Measurements from ENCODE around the gene FXYD6.

FXYD6 gene

DNA sequence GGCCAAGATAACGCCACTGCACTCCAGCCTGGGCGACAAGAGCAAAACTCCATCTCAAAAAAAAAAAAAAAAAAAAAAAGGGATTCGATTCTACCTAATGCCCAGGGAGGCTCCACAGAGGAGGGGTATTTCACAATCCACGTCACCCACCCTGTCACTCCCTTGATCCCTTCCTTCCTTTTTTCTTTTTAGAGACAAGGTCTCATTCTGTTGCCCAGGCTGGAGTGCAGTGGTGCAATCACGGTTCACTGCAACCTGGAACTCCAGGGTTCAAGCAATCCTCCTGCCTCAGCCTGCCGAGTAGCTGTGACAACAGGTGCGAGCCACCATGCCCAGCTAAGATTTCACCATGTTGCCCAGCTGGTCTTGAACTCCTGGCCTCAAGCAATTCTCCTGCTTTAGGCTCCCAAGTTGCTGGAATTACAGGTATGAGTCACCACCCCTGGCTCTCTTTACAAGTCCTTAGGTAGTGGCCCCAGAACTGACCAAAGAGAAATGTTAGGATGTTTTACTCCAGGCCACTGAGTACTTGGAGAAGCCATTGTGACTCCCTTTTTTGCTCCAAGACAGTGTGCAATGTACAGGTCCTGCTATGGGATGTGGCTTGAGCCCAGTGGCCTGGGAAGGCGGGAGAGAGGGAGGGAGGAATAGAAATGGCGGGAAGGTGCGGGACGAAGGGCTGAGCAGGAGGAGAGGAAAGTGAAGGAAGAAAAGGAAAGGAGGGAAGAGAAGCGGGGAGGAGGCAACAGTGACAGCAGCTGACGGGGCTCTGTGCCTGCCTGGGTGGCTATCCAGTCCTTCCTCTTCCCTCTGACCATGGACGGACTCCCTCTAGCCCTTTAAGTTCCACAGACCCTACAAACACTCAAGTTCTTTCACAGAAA, 40.1 kb downstream of the FXYD6 start:
- H3K4me3 ChIP-seq (replicated peaks; ENCODE audit: insufficient read depth, low read length) = no peak overlapping the region
- no peak overlapping the region for H3K27ac ChIP-seq (replicated peaks)
- TF ChIP-seq POLR2AphosphoS5 (IDR thresholded peaks at IDR 0.05; ENCODE audit: low read depth) = no peak
- TF ChIP-seq, protein P1, sequence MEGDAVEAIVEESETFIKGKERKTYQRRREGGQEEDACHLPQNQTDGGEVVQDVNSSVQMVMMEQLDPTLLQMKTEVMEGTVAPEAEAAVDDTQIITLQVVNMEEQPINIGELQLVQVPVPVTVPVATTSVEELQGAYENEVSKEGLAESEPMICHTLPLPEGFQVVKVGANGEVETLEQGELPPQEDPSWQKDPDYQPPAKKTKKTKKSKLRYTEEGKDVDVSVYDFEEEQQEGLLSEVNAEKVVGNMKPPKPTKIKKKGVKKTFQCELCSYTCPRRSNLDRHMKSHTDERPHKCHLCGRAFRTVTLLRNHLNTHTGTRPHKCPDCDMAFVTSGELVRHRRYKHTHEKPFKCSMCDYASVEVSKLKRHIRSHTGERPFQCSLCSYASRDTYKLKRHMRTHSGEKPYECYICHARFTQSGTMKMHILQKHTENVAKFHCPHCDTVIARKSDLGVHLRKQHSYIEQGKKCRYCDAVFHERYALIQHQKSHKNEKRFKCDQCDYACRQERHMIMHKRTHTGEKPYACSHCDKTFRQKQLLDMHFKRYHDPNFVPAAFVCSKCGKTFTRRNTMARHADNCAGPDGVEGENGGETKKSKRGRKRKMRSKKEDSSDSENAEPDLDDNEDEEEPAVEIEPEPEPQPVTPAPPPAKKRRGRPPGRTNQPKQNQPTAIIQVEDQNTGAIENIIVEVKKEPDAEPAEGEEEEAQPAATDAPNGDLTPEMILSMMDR (IDR thresholded peaks at IDR 0.05; ENCODE audit: insufficient read depth, low read length) = no peak
- TF ChIP-seq GABPA (IDR thresholded peaks at IDR 0.05; ENCODE audit: low read depth) = no peak
- TF ChIP-seq SPI1 (IDR thresholded peaks at IDR 0.05; ENCODE audit: borderline replicate concordance, low read depth) = no peak
- DNase-seq (ENCODE audit: low read depth in 1 of 2, low spot score in 1 of 2) = peak; percentile 45 to 62
- no peaks in the 10 kb centered on the region for H3K27me3 ChIP-seq (ENCODE audit: insufficient read depth, poor library complexity, severe bottlenecking)

DNA sequence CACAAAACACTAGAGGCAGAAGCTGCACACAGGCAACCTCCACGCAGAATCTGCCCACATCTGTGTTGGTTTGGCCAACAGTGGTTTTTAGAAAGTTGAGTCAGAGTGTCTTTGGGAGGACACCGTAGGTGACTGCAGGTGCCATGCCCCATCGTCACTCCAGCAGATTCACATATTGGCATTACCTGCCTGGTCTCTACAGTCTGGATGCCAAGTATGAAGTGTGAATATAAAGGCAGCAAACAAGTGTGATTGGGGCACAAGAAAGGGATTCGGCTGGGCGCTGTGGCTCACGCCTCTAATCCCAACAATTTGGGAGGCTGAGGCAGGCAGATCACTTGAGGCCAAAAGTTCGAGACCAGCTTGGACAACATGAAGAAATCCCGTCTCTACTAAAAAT, 40.9 kb downstream of the FXYD6 start:
- TF ChIP-seq GABPA (IDR thresholded peaks at IDR 0.05; ENCODE audit: low read depth) (no peak), SPI1 (IDR thresholded peaks at IDR 0.05; ENCODE audit: borderline replicate concordance, low read depth) (no peak), POLR2AphosphoS5 (IDR thresholded peaks at IDR 0.05; ENCODE audit: low read depth) (no peak)
- TF ChIP-seq, protein P2, sequence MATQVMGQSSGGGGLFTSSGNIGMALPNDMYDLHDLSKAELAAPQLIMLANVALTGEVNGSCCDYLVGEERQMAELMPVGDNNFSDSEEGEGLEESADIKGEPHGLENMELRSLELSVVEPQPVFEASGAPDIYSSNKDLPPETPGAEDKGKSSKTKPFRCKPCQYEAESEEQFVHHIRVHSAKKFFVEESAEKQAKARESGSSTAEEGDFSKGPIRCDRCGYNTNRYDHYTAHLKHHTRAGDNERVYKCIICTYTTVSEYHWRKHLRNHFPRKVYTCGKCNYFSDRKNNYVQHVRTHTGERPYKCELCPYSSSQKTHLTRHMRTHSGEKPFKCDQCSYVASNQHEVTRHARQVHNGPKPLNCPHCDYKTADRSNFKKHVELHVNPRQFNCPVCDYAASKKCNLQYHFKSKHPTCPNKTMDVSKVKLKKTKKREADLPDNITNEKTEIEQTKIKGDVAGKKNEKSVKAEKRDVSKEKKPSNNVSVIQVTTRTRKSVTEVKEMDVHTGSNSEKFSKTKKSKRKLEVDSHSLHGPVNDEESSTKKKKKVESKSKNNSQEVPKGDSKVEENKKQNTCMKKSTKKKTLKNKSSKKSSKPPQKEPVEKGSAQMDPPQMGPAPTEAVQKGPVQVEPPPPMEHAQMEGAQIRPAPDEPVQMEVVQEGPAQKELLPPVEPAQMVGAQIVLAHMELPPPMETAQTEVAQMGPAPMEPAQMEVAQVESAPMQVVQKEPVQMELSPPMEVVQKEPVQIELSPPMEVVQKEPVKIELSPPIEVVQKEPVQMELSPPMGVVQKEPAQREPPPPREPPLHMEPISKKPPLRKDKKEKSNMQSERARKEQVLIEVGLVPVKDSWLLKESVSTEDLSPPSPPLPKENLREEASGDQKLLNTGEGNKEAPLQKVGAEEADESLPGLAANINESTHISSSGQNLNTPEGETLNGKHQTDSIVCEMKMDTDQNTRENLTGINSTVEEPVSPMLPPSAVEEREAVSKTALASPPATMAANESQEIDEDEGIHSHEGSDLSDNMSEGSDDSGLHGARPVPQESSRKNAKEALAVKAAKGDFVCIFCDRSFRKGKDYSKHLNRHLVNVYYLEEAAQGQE (IDR thresholded peaks at IDR 0.05; ENCODE audit: insufficient replicate concordance, low read depth) = no peak
- TF ChIP-seq, protein P1 (IDR thresholded peaks at IDR 0.05; ENCODE audit: insufficient read depth, low read length) = no peak
- Histone ChIP-seq H3K4me3 (replicated peaks; ENCODE audit: insufficient read depth, low read length) (no peak overlapping the region), H3K27ac (replicated peaks) (no peak overlapping the region), H3K27me3 (ENCODE audit: insufficient read depth, poor library complexity, severe bottlenecking) (no peaks in the 10 kb centered on the region)
- DNase-seq (ENCODE audit: low read depth in 1 of 2, low spot score in 1 of 2) = no peak

DNA sequence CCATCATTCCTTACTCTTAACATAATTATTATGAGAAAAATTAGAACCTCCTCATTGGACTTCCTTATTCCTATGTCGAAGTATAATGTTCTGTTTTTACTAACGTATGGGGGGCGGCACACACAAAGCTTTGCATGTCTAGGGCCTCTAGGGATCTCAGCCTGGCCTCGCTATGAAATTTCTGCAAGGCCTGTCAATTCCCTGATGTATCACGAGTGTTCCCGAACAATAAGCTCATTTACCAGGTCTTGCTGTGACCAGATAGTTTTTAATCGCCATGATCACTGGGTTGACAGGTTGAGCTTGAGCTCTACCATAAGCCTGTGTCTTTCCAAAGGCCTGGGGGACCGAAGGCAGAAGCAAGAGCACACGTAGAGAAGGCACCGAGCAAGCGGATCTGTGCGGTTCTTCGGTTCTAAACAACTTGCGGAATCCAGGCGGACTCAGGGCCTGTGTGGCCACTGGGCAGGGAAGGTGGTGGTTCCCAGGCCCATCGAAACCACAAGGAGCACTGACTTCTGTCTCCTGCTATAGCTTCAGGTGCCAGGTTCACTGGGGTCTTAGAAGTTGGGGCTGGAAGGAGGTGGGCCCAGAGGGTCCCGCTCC, 41.5 kb downstream of the FXYD6 start:
- no peak overlapping the region for H3K27ac ChIP-seq (replicated peaks)

DNA sequence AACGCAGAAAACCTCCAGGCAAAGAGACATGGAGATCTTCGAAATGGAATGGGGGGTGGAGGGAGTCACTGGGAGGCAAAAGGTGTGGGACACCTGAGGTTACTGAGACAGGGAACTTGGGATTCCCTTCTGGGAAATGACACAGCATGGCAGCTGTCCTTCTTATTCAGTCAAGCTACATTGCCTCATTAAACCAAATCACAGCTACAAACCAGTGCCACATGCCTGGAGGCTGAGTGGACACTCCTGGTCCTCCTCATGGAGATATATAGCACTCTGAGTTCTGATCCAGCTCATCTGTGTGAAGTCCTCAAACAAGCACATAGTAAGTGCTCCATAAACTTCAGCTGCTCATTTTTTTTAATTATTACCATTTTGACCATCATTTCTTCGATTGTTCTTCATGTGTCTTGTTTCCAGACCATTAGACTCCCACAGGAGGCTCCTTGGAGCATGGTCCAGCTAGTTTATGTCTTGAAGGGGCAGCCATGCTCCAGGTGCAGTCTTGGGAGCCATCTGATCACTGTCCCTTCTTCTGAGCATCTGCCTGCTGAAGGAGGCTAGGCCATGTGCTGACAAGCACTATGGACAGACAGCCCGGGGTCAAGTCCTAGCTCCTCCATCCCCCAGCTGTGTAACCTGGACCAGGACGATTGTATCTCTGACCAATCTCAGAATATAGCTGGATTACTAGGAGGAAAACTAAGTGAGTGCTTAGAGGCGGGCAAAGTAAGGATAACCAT, 42.2 kb downstream of the FXYD6 start:
- no peak overlapping the region for H3K4me3 ChIP-seq (replicated peaks; ENCODE audit: insufficient read depth, low read length)
- no peak overlapping the region for H3K27ac ChIP-seq (replicated peaks)
- no peaks in the 10 kb centered on the region for H3K27me3 ChIP-seq (ENCODE audit: insufficient read depth, poor library complexity, severe bottlenecking)
- DNase-seq (ENCODE audit: low read depth in 1 of 2, low spot score in 1 of 2) = no peak
- no peak for TF ChIP-seq SPI1 (IDR thresholded peaks at IDR 0.05; ENCODE audit: borderline replicate concordance, low read depth)
- TF ChIP-seq, protein P1 (IDR thresholded peaks at IDR 0.05; ENCODE audit: insufficient read depth, low read length) = no peak
- no peak for TF ChIP-seq POLR2AphosphoS5 (IDR thresholded peaks at IDR 0.05; ENCODE audit: low read depth)
- TF ChIP-seq GABPA (IDR thresholded peaks at IDR 0.05; ENCODE audit: low read depth) = no peak
- TF ChIP-seq, protein P2 (IDR thresholded peaks at IDR 0.05; ENCODE audit: insufficient replicate concordance, low read depth) = no peak

More for the DNA sequence above, 41.5 kb downstream of the FXYD6 start:
- TF ChIP-seq GABPA (IDR thresholded peaks at IDR 0.05; ENCODE audit: low read depth) (no peak), SPI1 (IDR thresholded peaks at IDR 0.05; ENCODE audit: borderline replicate concordance, low read depth) (no peak), POLR2AphosphoS5 (IDR thresholded peaks at IDR 0.05; ENCODE audit: low read depth) (no peak)
- TF ChIP-seq, protein P1 (IDR thresholded peaks at IDR 0.05; ENCODE audit: insufficient read depth, low read length) = no peak
- DNase-seq (ENCODE audit: low read depth in 1 of 2, low spot score in 1 of 2) = no peak
- H3K27me3 ChIP-seq (ENCODE audit: insufficient read depth, poor library complexity, severe bottlenecking) = no peaks in the 10 kb centered on the region
- H3K4me3 ChIP-seq (replicated peaks; ENCODE audit: insufficient read depth, low read length) = no peak overlapping the region
